Prostate gland (tissue), 2 donors: Measurements from ENCODE around the gene COL4A2. TPM values are rescaled to one million over a fixed set of nuclear protein-coding genes. Genes with fewer than 3 reads are reported as not detected.

ENCODE experiments used
- DNase-seq: peaks from one replicate; pipeline ENCODE4 v3.0.0-alpha.2; 2019; ENCODE audit warnings: low spot score
- H3K27ac ChIP-seq, 2 donors: fragments of 200-600 bp; sonication (generic); 2 replicates each; pipeline ENCODE4 v1.5.1; 2017 to 2019
- H3K27me3 ChIP-seq: fragments of 200-600 bp; sonication (generic); replicated peaks from 2 replicates; pipeline ENCODE4 v1.5.1; 2019; ENCODE audit not compliant: insufficient read depth
- H3K36me3 ChIP-seq, 2 donors: fragments of 200-600 bp; sonication (generic); 1 replicate in 1 of 2; 2 replicates in 1 of 2; pipeline versions ENCODE4 v1.5.1 to v1.8.1; 2017 to 2019
- H3K4me1 ChIP-seq: fragments of 200-600 bp; sonication (generic); replicated peaks from 2 replicates; pipeline ENCODE4 v1.5.1; 2019
- H3K4me3 ChIP-seq, 2 donors: fragments of 200-600 bp; sonication (generic); 2 replicates each; pipeline ENCODE4 v1.5.1; 2017 to 2019
- H3K9me3 ChIP-seq: fragments of 200-600 bp; sonication (generic); 2 replicates; pipeline ENCODE4 v1.5.1; 2017
- POLR2A ChIP-seq: fragments of 450-650 bp; IDR thresholded peaks from one replicate; pipeline ENCODE4 v1.6.1; 2016; ENCODE audit warnings: antibody characterized with exemption, mild to moderate bottlenecking
- POLR2AphosphoS5 ChIP-seq: sonication (generic); formaldehyde crosslinking; IDR thresholded peaks from one replicate; pipeline ENCODE4 v1.6.1; 2017; ENCODE audit warnings: antibody characterized with exemption
- WGBS: methylation state at CpG from one replicate; pipeline ENCODE4 v1.1.5; 2018; 5-methylcytosine and 5-hydroxymethylcytosine counted together
- intact Hi-C: fragments of 100-400 bp; cut with DNase I; formaldehyde crosslinking; loops from one replicate; pipeline ENCODE4 v1.14.2; 2022
- microRNA-seq: library from miRNA; unstranded; fragments of <30 nt; microRNA quantifications from one replicate; pipeline ENCODE4, GENCODE V29; 2016
- small RNA-seq, 2 donors: library from RNA; depleted of rRNA; stranded (forward); fragments of <200 nt; gene quantifications; one replicate each; pipeline ENCODE3, GENCODE V24; 2016
- total RNA-seq, 2 donors: library from RNA; depleted of rRNA; stranded (reverse); fragments of >200 nt; gene quantifications; one replicate each; pipeline ENCODE4 v1.1.0, GENCODE V29; 2016
- TF ChIP-seq, protein P1 (sequence below), 4 experiments: fragments of 200-600 bp in 2 of 4; fragments of 450-650 bp in 2 of 4; sonication (generic) in 2 of 4; IDR thresholded peaks; 1 replicate in 3 of 4; 2 replicates in 1 of 4; pipeline ENCODE4 v1.5.1; 2016 to 2019; ENCODE audit warnings: antibody characterized with exemption in 4 of 4, mild to moderate bottlenecking in 2 of 4, moderate library complexity in 2 of 4

Gene COL4A2
- total RNA-seq, 2 donors from 2014 or later: 82.8 to 193 TPM

DNA sequence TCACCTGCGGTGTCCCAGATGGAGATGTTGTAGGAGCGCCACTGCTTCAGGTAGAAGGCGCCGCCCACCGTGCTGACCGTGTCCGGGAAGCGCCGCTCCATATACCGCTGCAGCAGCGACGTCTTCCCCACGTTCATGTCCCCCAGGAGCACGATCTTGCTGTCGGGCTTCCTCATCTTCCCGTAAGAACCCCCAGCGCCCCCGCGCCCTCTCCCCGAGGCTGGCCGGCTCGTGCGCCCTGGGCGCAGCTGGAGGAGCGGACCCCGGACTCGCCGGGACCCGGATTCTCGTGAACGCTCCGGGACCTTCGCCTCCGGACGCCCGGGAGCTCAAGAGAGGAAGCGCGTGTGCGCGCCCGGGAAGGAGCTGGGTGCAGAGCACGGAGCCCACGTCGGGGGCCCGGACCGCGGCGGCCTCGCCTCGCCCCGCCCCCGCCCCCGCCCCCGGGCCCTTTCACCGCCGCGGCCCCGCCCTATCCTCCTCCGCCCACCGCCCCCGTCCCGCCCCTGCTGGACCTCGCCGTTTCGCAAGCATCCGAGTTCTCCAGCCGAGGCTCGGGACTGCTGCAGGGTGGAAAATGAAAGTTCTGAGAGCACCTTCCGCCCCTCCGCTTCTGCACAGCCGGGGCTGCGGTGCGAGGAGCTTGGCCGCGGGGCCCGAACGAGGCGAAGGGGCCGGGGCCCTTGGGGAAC, 254.4 kb downstream of the COL4A2 start, which contains the start of gene RAB20:
RAB20 (minus strand) TSS at position 379 of the 692 bp plus-strand sequence; CDS start at position 176, 203 bp downstream.
- Histone ChIP-seq H3K36me3 (no peaks in the 10 kb centered on the region), H3K9me3 (no peaks in the 10 kb centered on the region), H3K4me1 (no peaks in the 10 kb centered on the region), H3K27me3 (no peaks in the 10 kb centered on the region), H3K27ac (peak within 1 kb of the TSS; percentile 89 to 93), H3K4me3 (peak within 1 kb of the TSS; percentile 59 to 76)
- peak; percentile 93 for DNase-seq
- intact Hi-C loops: loop anchor here (5.0 kb wide), 3 partner anchors 54 to 99 kb away; partner anchors contain the start of gene NAXD
- peak; percentile 81 for TF ChIP-seq POLR2AphosphoS5
- peak; percentile 67 for TF ChIP-seq POLR2A
- TF ChIP-seq, protein P1, sequence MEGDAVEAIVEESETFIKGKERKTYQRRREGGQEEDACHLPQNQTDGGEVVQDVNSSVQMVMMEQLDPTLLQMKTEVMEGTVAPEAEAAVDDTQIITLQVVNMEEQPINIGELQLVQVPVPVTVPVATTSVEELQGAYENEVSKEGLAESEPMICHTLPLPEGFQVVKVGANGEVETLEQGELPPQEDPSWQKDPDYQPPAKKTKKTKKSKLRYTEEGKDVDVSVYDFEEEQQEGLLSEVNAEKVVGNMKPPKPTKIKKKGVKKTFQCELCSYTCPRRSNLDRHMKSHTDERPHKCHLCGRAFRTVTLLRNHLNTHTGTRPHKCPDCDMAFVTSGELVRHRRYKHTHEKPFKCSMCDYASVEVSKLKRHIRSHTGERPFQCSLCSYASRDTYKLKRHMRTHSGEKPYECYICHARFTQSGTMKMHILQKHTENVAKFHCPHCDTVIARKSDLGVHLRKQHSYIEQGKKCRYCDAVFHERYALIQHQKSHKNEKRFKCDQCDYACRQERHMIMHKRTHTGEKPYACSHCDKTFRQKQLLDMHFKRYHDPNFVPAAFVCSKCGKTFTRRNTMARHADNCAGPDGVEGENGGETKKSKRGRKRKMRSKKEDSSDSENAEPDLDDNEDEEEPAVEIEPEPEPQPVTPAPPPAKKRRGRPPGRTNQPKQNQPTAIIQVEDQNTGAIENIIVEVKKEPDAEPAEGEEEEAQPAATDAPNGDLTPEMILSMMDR (IDR thresholded peaks at IDR 0.05): peak in 1 of 4 experiments; percentile 4
- WGBS: 1% methylated on average over 52 of the region's 79 CpGs

DNA sequence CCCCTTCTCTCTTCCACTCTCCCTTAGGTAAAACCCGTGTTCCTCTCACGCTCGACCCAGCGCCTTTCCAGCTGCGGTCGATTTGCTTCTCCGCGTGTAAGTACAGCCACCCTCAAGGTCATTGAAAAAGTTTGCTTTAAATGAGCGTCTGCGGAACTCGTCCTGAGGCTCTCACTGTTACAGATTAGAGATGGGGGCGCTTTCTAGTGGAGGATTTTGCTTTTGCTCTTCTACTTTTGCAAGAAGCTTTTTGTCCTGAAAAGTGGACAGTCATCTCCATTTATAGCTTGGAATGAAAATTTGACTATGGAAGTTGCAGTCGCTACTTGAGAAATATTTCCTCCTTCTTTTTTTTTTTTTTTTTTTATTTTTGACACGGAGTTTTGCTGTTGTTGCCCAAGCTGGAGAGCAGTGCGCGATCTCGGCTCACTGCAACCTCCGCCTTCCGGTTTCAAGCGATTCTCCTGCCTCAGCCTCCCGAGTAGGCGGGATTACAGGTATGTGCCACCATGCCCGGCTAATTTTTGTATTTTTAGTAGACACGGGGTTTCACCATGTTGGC, 255.0 kb downstream of the COL4A2 start:
- intact Hi-C loops: loop anchor here (5.0 kb wide), 3 partner anchors 55 to 100 kb away; partner anchors contain the start of gene NAXD
- peak overlapping the region; percentile 89 to 93 for H3K27ac ChIP-seq

More for the DNA sequence above, 255.0 kb downstream of the COL4A2 start:
- peak overlapping the region; percentile 59 to 76 for H3K4me3 ChIP-seq
- no peak for TF ChIP-seq POLR2A
- TF ChIP-seq, protein P1 (IDR thresholded peaks at IDR 0.05): no peak
- no peak for TF ChIP-seq POLR2AphosphoS5
- no peaks in the 10 kb centered on the region for H3K27me3 ChIP-seq
- WGBS: 9% methylated on average over 24 of the region's 24 CpGs
- H3K4me1 ChIP-seq: no peaks in the 10 kb centered on the region
- no peaks in the 10 kb centered on the region for H3K36me3 ChIP-seq
- no peak for DNase-seq
- H3K9me3 ChIP-seq: no peaks in the 10 kb centered on the region

Small RNA genes lying within 50 kb of the gene (microRNA-seq; reads per million reads assigned to microRNA genes)
- not detected for gene MIR8073

Small RNA genes lying within 50 kb of the gene (small RNA-seq; reads per million reads assigned to genes)
- gene MIR8073: 0 reads per million in 2 donors

Other genes starting within 250 kb of the COL4A2 start
- 100 to 1,000 TPM in 1 of 2 donors, 10 to 100 TPM in 1; 37.3 to 132 TPM for gene COL4A1, start 127 bp upstream of the COL4A2 start, total RNA-seq